Dermis microvascular lymphatic vessel endothelial cell (primary cell): Measurements from ENCODE around the gene PRKRA. TPM values are rescaled to one million over a fixed set of nuclear protein-coding genes. Genes with fewer than 3 reads are reported as not detected.
"Not testable (repeated sequence)": the region's sequence is repeated elsewhere in the genome, so short reads cannot be mapped to it uniquely, and the experiment has no call there.

Experiments
- DNase-seq, 2 donors: peaks; one replicate each; pipeline versions ENCODE4 v3.0.0 to v3.0.0-alpha.2; 2010; ENCODE audit warnings: low read depth in 2 of 2
- total RNA-seq: library from RNA; depleted of rRNA; stranded (reverse); fragments of >200 nt; gene quantifications from 2 replicates; pipeline ENCODE4 v1.2.1, GENCODE V29; 2014

The PRKRA gene
- total RNA-seq, 1 donor from 2014 or later: 29.7 TPM

GRCh38 chr2:178469219-178469849, 18.4 kb upstream of the PRKRA start:
- DNase-seq: no peak

GRCh38 chr2:178457390-178457886, 6.5 kb upstream of the PRKRA start:
- no peak for DNase-seq

GRCh38 chr2:178455947-178456346, 5.0 kb upstream of the PRKRA start:
- DNase-seq: no peak

GRCh38 chr2:178452870-178453269, 1.9 kb upstream of the PRKRA start:
- DNase-seq: no peak

GRCh38 chr2:178452334-178452733, 1.4 kb upstream of the PRKRA start:
- no peak for DNase-seq

GRCh38 chr2:178450524-178450773, 526 bp downstream of the PRKRA start:
- DNase-seq: no peak

- DNase-seq: peak in 1 of 2 donors; percentile 3
These were observed 1.1 kb downstream of the PRKRA start for GRCh38 chr2:178449700-178450523.

GRCh38 chr2:178448968-178449661, 1.9 kb downstream of the PRKRA start:
- DNase-seq: no peak

- DNase-seq: no peak
These were observed 9.5 kb downstream of the PRKRA start for GRCh38 chr2:178441426-178441825.

GRCh38 chr2:178436662-178437061, 14.3 kb downstream of the PRKRA start:
- no peak for DNase-seq

GRCh38 chr2:178429336-178429735, 21.6 kb downstream of the PRKRA start:
- no peak for DNase-seq

GRCh38 chr2:178428396-178428806, 22.6 kb downstream of the PRKRA start:
- no peak for DNase-seq

- DNase-seq: no peak
These were observed 23.5 kb downstream of the PRKRA start for GRCh38 chr2:178427458-178427857.

- DNase-seq: no peak
These were observed 24.6 kb downstream of the PRKRA start for GRCh38 chr2:178426388-178426787.

- no peak for DNase-seq
These were observed 25.6 kb downstream of the PRKRA start for GRCh38 chr2:178425255-178425827.

GRCh38 chr2:178423746-178424145, 27.2 kb downstream of the PRKRA start:
- DNase-seq: not testable (repeated sequence)

- DNase-seq: no peak
These were observed 28.9 kb downstream of the PRKRA start for GRCh38 chr2:178422097-178422496.

- DNase-seq: peak in 1 of 2 donors; percentile 33
These were observed 30.4 kb downstream of the PRKRA start for GRCh38 chr2:178420463-178420999.

- peak in 1 of 2 donors; percentile 54 for DNase-seq
These were observed 31.9 kb downstream of the PRKRA start for GRCh38 chr2:178419123-178419522.

- no peak for DNase-seq
These were observed 32.5 kb downstream of the PRKRA start for GRCh38 chr2:178418426-178418825.

- DNase-seq: no peak
These were observed 33.1 kb downstream of the PRKRA start for GRCh38 chr2:178417916-178418315.

- DNase-seq: no peak
These were observed 35.0 kb downstream of the PRKRA start for GRCh38 chr2:178415979-178416378.
